NCI-H1092 treated with DMSO at 0.1 percent for 48 hours (cell line): ENCODE data around the gene DERA.
"Not testable (repeated sequence)": the region's sequence is repeated elsewhere in the genome, so short reads cannot be mapped to it uniquely, and the experiment has no call there.

Source experiments
- DNase-seq: peaks from one replicate; lab custom pipeline; 2025; lab: John Stamatoyannopoulos, UW

The DERA gene

DNA sequence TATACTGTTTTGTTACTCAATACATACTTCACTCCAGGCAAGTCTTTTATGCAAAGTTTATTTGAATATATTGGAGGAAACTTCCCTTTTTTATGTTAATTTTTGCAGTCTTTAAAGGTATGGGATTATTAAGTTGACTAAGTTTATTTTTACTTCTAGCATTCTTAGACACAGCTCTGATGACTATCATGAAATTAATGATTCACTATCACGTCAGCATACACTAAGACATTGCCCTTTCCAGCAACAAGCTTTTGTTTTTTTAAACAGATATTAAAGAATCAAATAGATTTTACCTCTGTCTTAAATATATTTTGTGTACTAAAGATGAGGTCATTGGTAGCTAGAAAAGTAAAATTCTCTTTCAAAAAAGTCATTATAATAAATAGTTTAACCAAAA is 52.1 kb downstream of the DERA start:
- DNase-seq = no peak

DNA sequence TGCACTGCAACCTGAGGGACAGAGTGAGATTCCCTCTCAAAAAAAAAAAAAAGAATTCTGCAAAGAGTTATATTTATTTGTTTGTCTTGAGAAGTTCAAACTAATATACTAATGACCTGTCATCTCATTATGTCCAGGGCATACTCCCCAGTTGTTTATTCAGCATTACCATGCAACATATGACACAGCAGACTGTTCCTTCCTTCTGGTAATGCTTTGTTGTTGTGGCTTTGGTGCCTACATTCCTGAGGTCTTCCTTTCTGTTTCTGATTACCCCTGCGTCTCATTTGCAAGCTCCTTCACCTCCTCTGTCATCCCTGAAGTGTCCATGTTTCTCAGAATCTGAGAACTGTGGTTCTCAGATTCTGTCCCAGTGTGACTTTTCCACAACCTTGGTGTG is 55.3 kb downstream of the DERA start:
- no peak for DNase-seq

- DNase-seq = not testable (repeated sequence)
These were observed 55.9 kb downstream of the DERA start for GRCh38 chr12:15967053-15967452.

- DNase-seq = no peak
These were observed 60.1 kb downstream of the DERA start for GRCh38 chr12:15971211-15971610.

DNA sequence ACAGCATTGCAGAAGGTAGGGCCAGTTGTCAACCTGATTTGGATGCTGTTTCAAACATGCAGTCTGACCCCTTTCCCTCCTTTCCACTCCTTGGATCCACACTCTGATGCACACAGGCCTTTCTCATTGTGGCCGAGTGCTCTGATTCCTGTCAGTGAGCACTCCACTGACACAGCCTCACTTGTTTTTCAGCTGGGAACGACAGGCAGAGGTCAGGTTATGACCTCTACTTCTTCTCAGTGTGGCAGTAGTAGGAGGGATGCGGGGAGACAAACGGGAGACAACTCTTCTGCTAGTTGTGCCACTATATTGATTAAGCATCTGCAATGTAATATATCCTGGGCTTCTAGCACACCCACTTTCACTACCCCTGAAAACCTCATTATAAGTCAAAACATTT is 61.8 kb downstream of the DERA start:
- no peak for DNase-seq

DNA sequence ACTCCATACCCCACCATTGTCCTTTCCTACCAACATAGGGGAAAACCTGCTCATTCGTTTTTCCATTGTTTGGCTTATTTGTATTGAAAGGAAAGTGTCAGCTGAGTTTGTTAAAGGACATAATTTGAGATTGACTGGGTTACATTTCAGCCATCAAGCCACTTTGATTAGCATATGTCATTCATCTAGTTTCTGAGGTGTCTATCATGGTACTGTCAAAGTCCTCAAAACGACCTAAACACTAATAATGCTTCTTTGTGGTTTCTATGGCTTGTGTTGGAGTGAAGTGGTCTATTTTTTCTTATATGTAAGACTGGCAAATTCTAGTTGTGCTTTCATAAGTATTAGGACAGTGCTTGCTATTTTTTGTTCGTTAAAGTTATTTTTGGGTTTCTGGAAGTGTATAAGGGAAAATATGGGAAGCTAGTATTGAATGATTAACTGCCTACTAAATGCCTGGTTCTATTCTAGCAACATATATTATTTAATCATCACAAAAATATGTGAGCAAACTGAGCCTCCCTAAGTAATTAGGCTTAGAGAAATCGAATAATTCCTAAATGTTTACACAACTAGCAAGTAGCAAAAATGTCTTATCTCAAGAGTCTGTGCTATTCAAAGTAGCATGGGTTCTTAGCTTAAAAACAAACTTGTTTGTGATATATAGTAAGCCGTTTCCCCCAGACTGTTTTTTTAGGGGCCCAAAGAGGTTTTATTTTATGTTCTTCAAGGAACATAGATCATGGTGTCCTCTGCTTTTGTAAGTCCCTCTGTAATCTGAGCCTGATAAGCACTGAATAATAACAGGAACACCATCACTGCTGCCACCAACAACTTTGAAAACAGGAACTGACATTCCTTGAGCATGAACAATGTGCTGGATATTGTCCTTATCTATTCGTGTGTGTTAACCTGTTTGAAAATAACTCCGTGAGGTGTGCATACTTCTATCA is 67.1 kb downstream of the DERA start:
- no peak for DNase-seq

- no peak for DNase-seq
These were observed 68.3 kb downstream of the DERA start for GRCh38 chr12:15979096-15980092.

- DNase-seq = no peak
These were observed 70.9 kb downstream of the DERA start for GRCh38 chr12:15982071-15982470.

DNA sequence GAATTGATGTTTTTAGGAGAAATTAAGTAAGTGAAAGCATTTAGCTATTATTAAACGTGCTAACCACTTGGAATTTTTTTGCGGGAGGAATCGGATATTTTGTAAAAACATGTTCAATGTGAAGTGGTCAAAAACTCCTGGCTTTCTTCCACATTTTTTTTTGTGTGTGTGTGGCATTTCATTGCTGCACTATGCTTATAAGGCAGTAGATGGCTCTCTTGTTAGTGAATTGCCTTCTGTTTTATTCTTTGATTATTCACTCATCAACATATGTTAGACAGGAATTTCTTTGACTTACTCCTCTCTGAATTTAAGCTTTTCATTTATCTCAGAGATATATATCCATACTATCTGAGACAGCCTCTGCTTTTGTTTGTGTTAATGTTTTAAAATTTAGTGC is 71.3 kb downstream of the DERA start:
- DNase-seq = peak; percentile 11

- no peak for DNase-seq
These were observed 71.8 kb downstream of the DERA start for GRCh38 chr12:15982921-15983320.

GRCh38 chr12:15984097-15984800 is 73.1 kb downstream of the DERA start:
- DNase-seq = no peak

DNA sequence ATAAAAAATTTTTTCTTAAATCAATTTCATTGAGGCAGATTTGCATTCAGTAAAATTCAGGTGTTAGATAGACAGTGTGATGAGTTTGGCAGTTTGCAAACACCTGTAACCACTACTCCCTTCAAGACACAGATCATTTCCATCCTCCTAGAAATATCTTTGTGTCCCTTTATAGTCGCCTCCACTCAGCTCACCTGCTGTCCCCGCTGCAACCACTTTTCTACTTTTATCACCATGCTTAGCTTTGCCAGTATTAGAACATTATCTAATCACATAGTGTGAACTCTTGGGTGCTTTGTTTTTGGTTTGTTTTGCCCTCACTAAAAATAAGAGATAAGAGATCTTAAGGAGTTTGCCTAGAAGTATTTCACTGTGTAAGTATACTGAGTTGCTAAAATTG is 73.8 kb downstream of the DERA start:
- DNase-seq = no peak

DNA sequence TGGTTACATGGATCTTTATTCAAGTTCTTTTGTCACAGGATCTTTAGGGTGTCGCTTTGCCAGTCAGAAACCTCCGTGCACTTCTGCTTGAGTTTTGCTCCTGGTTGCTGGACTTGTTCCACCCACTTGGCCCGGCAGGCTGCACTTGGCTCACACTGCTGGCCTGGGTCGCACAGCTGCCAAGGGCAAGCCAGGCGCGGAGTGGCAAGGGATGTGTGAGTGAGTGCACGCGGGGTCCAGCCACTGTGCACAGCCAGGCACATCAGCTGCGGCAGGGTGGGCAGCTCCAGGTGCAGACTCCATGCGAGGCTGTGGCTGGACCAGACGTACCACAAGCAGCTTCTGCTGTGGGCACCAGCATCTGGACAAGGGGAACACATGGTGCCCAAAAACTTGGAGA is 76.6 kb downstream of the DERA start:
- no peak for DNase-seq

- no peak for DNase-seq
These were observed 78.0 kb downstream of the DERA start for GRCh38 chr12:15988983-15989755.

GRCh38 chr12:15995801-15996200 is 84.7 kb downstream of the DERA start:
- no peak for DNase-seq

DNA sequence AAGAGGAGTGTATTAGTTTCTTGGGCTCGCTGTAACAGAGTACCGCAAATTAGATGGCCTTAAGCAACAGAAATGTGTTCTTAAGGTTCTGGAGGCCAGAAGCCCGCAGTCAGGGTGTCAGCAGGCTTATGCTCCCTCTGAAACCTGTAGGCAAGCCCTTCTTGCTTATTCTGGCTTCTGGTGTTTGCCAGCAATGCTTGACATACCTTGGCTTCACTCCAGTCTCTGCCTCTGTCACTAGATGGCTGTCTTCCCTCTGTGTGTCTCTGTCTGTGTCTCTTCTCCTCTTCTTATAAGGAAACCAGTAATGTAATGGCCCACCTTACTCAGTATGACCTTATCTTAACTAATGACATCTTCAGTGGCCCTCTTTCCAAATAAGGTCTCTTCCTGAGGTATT is 85.1 kb downstream of the DERA start:
- peak; percentile 4 for DNase-seq

DNA sequence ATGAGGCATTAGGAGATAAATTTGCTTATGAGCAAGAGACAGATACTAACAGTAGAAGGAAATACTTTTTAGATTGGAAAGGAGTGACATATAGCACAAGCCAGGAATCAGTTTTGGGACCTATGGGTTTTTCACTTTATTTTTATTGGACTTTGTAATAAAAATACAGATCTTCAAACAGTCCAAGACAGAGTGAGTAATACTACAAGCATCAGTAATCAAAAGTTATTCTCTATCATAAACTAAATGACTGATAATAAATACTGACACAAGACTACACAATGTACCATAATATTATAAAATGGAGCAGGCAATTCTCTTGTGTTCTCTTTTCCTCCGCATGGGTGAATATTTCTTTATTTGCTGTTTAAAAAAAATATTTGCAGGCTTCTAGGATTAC is 85.8 kb downstream of the DERA start:
- no peak for DNase-seq

GRCh38 chr12:15997910-15998309 is 86.8 kb downstream of the DERA start:
- DNase-seq = no peak

- no peak for DNase-seq
These were observed 91.7 kb downstream of the DERA start for GRCh38 chr12:16002880-16003279.

- no peak for DNase-seq
These were observed 92.3 kb downstream of the DERA start for GRCh38 chr12:16003460-16003859.

DNA sequence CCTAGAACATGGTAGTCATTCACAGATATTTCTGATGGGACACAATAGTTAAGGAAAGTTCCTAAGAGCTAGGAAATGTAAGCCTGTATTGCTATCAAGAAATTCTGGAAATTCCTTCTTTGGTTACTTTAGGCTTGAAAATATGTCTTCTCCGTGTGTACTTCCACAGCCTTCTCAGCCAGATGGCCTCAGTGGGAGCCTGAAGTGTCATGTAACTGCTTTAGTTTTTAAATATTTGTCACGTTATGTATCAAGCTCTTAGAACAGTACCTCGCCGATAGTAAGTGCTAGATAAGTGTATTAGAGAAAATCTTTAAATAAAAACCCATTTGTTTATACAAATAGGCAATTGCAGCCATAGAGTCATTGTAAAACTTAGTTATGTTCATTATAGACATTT is 95.6 kb downstream of the DERA start:
- no peak for DNase-seq
